ENCODE data around the gene SLC49A4.

DNA sequence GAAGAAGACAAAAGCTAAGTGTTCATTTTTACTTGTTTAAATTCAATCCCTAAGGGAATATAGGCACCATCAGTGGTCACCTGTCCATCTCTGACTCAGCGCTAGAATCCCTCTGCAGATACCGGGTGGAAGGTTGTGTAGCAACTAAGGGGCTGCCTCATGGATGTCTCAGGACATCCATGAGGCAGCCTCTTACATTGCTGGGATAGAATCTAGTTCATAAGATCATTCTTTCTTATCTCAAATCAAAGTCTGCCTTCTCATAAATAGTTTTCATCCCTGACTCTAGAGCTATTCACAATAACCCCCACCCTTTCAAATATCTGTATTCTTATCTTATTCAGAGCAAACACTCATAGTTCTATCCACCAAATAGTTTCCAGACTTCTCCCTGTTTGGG, 39.4 kb upstream of the SLC49A4 start:
- no peak for TF ChIP-seq POLR2AphosphoS5 (IDR thresholded peaks at IDR 0.05; ENCODE audit: borderline replicate concordance, low read depth, low read length)
- TF ChIP-seq EZH2 (IDR thresholded peaks at IDR 0.05): no peak

Measured in SK-N-MC (cell line).